ENCODE measurements around the gene C5. TPM values are rescaled to one million over a fixed set of nuclear protein-coding genes. Genes with fewer than 3 reads are reported as not detected.

The C5 gene
- total and polyA plus RNA-seq, 12 donors = 1.4 to 7.9 (median 3.0) TPM

GRCh38 chr9:120931231-120932085 lies 118.6 kb downstream of the C5 start:
- H3K36me3 ChIP-seq (replicated peaks in 1 of 2) = no peaks in the 10 kb centered on the region
- no peaks in the 10 kb centered on the region for H3K27me3 ChIP-seq
- TF ChIP-seq POLR2A (IDR thresholded peaks at IDR 0.05) = peak in 1 of 2 donors; percentile 36
- no peak for TF ChIP-seq CTCF (IDR thresholded peaks at IDR 0.05)
- H3K4me3 ChIP-seq = no peak overlapping the region
- intact Hi-C loops (cut with DNase I) = loop anchor here in 1 of 2 donors (10.0 kb wide), 1 partner anchor 177 kb away; no protein-coding TSS in a partner anchor
- H3K9me3 ChIP-seq (replicated peaks in 1 of 3) = no peaks in the 10 kb centered on the region
- WGBS, 4 donors = 12 to 21% (median 17%) methylated on average over 4 of the region's 4 CpGs
- H3K4me1 ChIP-seq (replicated peaks in 1 of 2) = peaks cover 38 to 79% of the 10 kb centered on the region in 2 donors
- H3K27ac ChIP-seq = peak overlapping the region; percentile 51 to 96 (median 88)
- DNase-seq = peak; percentile 31 to 71 (median 63)

DNA sequence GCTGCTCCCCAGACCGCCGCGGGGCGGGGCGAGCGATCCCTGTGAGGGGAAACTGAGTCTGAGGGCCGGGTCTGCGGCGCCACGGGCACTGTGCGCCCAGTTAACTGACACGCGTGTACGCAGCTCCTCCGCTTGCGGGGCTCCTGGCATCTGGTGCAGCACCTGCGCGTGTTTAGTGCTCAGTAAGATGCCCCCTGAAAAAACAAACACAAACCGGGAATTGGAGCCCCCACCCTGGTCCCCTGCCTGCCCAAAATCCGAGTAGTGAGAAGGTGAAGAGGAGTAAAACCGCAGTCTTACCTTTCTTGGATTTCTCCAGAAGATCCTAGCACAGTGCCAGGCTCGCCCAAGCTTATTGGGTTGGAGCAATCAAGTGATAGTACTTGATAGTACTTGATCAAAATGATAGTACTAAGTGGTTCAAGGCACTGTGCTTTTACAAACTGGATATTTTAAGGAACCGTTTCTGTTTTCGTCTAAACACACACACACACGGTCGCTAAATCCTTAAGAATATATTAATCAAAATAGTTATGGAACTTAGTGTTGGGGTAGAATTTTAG lies 120.8 kb downstream of the C5 start:
- peaks cover 22 to 58% of the 10 kb centered on the region in 2 donors for H3K4me1 ChIP-seq (replicated peaks in 1 of 2)
- H3K36me3 ChIP-seq (replicated peaks in 1 of 2) = no peaks in the 10 kb centered on the region
- H3K4me3 ChIP-seq = peak overlapping the region in 3 of 4 donors; percentile 2 to 84 (median 76)
- no peaks in the 10 kb centered on the region for H3K27me3 ChIP-seq
- no peaks in the 10 kb centered on the region for H3K9me3 ChIP-seq (replicated peaks in 1 of 3)
- intact Hi-C loops (cut with DNase I) = no loop called here
- 25 to 55% (median 29%) methylated on average over 11 to 26 of the region's 26 CpGs for WGBS, 4 donors
- peak overlapping the region; percentile 46 to 96 (median 83) for H3K27ac ChIP-seq
- peak in 1 of 7 donors; percentile 50 for DNase-seq
- TF ChIP-seq CTCF (IDR thresholded peaks at IDR 0.05) (no peak), POLR2A (IDR thresholded peaks at IDR 0.05) (peak in 1 of 2 donors; percentile 4)

DNA sequence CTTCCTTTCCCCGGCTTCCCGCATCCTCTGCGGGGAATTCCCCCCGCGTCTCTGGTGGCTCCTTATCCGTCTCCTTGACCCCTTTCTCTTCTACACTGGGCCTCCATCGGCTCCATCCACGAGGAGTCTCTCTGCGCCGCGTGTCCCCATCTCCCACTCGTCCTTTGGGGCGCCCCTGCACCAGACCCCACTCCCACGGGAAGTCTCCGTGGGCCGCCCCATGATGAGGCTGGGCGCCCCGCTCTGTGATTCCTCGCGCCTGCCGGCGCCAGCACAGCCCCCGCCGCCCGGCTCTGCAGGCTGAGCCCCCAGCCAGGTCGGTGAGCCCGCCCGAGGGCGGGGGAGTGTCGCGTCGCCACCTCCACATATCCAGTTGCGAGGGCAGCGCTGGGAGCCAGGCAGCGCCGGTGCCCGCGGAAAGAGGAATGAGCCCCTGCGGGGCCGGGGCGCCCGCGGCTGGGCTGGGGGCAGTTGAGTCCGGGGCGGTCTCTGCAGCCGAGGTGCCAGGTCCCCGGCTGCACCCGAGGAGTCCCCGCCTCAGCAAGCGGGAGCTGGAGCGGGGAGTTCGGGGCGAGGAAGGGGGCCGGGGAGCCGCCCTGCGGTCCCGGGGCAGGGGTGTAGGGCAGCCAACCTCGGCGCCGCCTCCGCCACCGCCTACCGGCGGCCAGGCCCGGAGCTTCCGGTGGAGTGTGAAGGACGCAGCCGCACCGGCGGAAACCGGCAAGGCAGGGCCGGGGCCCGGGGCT lies 121.4 kb downstream of the C5 start:
- DNase-seq = peak; percentile 70 to 84 (median 77)
- no peaks in the 10 kb centered on the region for H3K9me3 ChIP-seq (replicated peaks in 1 of 3)
- H3K27ac ChIP-seq = peak overlapping the region; percentile 46 to 96 (median 83)
- H3K4me1 ChIP-seq (replicated peaks in 1 of 2) = peaks cover 22 to 51% of the 10 kb centered on the region in 2 donors
- H3K27me3 ChIP-seq = no peaks in the 10 kb centered on the region
- H3K36me3 ChIP-seq (replicated peaks in 1 of 2) = no peaks in the 10 kb centered on the region
- intact Hi-C loops (cut with DNase I) = no loop called here
- TF ChIP-seq POLR2A (IDR thresholded peaks at IDR 0.05) (peak; percentile 37 to 55), CTCF (IDR thresholded peaks at IDR 0.05) (peak in 4 of 6 experiments; percentile 20 to 38 (median 24))
- peak overlapping the region; percentile 2 to 84 (median 65) for H3K4me3 ChIP-seq
- WGBS, 4 donors = 0 to 7% (median 1%) methylated on average over 14 to 73 of the region's 73 CpGs

Data from adrenal gland (tissue), 12 donors.